NCI-H345 treated with DMSO at 0.1 percent for 48 hours (cell line): ENCODE results near the gene MICALL1.

Experiments used
- DNase-seq: peaks from one replicate; lab custom pipeline; 2025; ENCODE audit not compliant: unreplicated experiment; lab: John Stamatoyannopoulos, UW

MICALL1 gene

DNA sequence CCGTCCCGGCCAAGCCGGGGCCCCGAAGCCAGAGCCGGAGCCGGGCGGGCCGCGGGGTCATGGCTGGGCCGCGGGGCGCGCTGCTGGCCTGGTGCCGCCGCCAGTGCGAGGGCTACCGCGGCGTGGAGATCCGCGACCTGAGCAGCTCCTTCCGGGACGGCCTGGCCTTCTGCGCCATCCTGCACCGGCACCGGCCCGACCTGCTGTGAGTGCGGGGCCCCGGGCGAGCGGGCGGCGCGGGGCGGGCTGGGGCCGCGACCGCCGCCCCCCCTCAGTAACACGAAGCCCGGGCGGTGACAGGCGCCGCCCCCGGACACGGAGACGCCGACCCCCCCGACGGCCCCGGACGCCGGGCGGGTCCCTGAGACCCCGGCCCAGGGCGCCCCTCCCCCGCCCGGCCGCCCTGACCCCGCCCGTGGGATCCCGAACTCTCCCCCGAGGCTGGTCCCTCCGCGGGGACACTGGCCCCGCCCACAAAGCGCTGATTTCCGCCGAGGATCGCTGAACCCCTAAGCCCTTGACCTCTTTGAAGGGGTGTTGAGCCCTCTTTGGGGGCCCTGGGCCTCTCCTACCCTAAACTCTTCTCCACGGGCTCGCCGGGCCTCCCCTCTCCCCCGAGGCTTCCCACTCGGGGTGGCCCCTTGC, 389 bp downstream of the MICALL1 start:
- DNase-seq, result no peak

DNA sequence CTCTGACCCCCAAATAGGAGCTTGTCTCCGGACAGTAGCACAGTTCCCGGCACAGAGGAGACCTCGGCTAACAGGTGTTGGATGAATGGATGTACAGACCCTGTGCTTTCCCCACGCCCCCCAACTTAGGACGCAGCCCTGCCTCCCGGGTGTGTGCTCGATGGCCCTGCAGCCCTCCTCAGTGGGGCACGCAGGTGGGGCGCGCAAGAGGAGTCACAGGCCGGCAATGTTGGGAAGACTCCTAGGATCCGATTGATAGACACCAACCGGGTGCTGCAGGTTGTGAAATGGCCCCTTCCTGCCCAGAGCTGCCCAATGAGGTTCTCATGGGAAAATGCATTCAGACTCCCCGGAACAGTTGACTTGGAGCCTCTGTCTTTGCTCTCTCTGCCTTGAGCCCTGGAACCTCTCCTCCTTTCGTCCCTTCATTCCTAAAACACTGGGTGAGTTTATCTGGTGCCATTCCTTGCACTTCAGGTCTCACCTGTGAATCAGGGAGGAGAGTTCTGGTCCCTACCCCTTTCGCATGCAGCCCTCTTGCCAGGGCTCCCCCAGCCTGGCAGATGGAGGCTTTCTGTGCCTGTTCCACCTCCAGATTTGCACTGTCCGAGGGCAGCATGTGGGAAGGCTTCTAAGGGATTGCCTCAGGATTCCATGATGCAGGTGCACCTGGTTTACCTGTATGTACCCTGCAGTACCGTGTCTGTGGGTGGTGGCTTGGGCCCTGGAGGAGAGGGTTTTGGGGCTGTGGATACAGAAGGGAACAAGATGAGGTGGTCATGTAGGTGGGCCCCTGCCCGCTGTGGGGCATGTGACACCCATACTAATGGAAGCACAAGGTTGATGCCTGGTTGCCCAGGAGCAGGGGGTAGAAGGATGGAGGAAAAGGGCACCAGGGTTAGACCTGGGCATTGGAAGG, 1.2 kb downstream of the MICALL1 start:
- DNase-seq, result no peak

DNA sequence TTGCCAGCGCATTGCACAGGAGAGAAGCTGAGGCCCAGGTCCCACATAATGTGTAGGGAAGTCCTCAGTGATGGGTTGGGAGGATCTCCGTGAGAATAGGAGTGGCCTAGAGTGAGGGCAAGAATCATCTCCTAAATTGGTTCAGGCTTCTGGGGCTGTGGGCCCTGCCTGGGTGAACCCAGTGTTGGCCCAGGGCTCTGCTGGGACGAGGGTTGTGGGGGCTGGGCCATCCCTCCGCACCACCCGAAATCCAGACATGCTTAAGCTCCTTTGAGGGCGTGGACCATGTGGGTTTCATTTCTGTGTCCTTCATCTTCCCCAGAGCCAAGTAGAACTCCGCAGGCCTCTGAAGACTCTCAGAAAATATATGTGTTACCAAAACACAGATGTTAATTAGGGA, 3.7 kb downstream of the MICALL1 start:
- DNase-seq, result no peak

DNA sequence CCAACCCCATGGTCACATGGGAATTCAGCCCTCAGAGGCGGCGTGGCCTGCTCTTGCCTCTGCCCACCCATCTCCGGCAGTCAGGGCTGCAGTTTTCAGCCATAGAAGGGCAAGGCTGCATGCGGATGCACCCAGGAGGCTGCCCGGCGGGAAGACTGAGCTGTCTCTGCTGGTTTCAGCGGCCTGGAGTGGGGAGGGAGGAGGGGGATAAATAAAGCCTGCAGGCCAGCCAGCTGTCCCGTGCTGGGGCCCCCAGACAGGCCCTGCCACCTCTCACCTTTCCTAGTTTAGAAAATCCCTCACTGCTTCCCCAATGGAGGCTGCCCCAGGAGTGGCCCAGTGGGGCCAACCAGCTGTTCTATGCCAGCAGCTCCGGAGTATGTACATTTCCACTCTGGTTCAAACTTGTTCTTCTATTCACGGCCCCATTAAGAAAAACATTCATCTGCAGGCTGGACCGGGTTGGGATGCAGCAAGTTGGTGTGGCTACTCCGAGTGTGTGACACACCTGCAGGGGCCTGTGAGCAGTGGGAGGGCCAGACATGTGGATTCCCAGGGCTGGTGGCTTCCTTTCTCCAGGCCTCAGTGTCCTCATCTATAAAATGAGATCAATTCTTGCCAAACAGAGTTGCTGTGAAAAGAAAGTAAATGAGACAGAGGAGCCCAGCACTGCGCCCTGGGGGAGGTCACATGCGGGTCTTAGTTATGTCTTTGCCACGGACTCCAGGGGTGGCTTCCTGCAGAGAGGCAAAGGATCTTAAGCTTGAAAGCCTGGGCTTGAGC, 5.0 kb downstream of the MICALL1 start:
- no peak for DNase-seq

DNA sequence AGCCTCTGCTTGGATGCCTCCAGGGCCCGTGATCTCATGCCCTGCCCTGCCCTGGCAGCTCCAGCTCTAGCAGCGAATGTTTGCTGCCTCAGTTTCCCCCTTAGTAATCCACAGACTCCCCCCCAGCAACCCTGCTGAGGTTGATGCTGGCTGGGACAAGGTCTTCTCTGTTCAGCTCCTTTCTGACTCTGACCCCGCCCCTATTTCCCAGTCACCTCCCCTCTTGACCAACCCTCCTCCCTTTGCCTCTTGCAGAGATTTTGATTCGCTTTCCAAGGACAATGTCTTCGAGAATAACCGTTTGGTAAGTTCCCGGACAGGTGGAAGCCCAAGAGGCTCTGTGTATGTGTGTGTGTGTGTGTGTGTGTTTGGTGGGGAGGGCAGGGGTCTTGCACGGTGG, 5.6 kb downstream of the MICALL1 start:
- DNase-seq, result no peak

- no peak for DNase-seq
Measured at GRCh38 chr22:37912171-37912570, 6.1 kb downstream of the MICALL1 start.

- DNase-seq, result no peak
Measured at GRCh38 chr22:37913233-37913721, 7.2 kb downstream of the MICALL1 start.

GRCh38 chr22:37916311-37916710, 10.2 kb downstream of the MICALL1 start:
- no peak for DNase-seq

GRCh38 chr22:37917874-37918548, 11.9 kb downstream of the MICALL1 start:
- no peak for DNase-seq

GRCh38 chr22:37918580-37919270, 12.6 kb downstream of the MICALL1 start:
- DNase-seq, result no peak

DNA sequence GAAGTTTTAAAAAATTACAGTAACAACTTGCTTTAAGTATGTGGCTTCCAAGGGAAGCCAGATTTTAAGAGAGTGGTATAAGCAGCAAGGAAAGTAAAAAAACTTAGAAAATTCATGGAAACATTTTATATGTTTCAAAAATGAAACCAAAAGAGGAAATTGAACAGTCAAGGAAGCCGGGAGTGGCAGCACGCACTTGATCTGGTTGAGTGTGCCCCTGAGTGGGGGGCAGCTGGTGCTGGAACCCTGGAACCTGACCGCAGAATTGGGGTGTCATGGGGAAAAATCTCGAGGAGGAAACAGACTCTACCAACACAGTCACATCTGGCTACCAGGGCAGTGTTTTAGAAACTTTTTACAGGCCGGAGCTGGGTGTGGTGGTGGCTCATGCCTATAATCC, 14.0 kb downstream of the MICALL1 start:
- no peak for DNase-seq

DNA sequence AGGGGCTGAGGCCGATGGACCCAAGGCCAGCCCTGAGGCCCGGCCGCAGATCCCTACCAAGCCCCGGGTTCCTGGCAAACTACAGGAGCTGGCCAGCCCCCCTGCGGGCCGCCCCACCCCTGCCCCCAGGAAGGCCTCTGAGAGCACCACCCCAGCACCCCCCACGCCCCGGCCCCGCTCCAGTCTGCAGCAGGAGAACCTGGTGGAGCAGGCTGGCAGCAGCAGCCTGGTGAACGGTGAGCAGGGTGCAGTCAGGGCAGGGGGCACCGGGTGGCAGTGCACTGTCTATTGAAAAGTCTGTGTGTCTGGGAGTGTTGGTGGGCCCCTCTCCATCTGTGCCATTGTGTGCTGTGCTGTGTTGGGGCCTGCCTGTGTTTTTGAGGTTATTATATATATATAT, 16.1 kb downstream of the MICALL1 start:
- no peak for DNase-seq

GRCh38 chr22:37923927-37924326, 17.8 kb downstream of the MICALL1 start:
- DNase-seq, result no peak

DNA sequence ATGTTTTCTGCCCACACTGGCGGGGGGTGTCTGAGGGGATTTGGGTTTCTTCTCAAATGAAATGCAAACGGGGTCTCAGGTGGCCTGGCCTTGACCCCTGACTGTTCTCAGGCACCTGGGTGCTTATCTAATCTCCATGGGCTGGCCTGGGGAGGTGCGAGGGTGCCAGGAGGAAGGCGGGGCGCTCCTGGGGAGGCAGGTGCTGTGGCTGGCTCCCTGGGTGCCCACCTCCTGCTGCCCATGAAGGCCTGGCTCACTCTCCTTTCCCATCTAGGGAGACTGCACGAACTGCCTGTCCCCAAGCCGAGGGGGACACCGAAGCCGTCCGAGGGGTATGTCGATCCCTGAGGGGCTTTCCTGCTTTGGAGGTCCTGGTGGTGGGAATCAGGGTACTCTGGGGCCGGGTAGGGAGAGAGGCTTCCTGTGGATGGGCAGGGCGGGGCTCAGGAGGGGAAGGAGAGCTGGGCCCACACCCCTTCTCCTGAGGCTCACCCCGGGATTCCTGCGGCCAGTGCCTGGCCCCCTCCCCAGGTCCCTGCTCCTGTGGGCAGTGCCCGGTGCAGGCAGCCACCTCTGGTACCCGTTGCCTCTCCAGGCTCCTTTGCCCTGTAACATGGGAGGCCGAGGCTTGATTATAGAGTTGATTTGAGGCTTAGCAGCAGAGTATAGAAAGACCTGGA, 18.4 kb downstream of the MICALL1 start:
- DNase-seq, result no peak

GRCh38 chr22:37925330-37925729, 19.2 kb downstream of the MICALL1 start:
- DNase-seq, result no peak

- no peak for DNase-seq
Measured at GRCh38 chr22:37925767-37926166, 19.7 kb downstream of the MICALL1 start.

- DNase-seq, result no peak
Measured at GRCh38 chr22:37926358-37926757, 20.3 kb downstream of the MICALL1 start.

DNA sequence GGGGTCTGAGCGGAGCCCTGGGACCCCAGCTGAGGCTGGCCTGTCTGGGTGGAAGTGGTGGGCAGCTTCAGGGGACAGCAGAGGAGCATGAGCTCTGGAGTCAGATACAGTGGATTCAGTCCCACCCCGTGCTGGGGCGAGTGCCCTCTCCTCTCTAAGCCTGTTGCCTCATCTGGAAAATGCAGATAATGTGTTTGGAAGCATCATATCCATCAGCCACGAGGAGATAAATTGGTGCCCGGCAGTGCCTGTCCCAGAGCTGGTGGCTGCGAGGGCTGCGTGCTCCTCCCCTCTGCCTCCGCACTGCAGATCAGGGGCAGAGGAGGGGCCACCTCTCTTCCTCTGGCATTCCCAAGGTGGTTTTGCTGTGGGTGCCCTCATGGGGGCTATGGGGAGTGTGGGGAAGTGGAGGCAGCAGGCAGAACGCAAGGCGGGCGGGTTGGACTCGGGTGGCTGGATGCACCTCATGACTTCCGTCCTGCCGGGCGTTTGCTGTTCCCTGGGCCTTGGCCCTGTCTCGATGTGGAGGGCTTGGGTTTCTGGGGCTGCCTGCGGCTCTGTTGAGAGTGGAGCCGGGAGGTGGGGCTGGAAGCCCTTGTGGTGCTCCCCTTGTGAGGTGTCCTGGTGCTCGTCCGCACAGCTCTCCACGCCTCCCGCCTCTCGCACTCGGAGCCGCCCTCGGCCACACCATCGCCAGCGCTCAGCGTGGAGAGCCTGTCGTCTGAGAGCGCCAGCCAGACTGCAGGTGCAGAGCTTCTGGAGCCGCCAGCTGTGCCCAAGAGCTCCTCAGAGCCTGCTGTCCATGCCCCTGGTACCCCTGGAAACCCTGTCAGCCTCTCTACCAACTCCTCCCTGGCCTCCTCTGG, 20.9 kb downstream of the MICALL1 start:
- no peak for DNase-seq

DNA sequence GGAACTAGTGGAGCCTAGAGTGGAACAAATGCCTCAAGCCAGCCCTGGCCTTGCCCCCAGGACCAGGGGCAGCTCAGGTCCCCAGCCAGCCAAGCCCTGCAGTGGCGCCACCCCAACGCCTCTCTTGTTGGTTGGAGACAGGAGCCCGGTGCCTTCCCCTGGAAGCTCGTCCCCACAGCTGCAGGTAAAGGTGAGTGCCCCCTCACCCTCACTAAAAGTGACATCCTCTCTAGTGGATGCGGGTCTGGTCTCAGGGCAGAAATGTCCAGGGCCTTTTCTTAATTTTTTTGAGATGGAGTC, 21.5 kb downstream of the MICALL1 start:
- no peak for DNase-seq
